H1 (cell line): ENCODE measurements around the gene GJC2. TPM values are rescaled to one million over a fixed set of nuclear protein-coding genes. Genes with fewer than 3 reads are reported as not detected.
A peak's percentile ranks its signal among the peaks of the same experiment; 100 is the strongest.

ENCODE experiments used
- CTCF ChIA-PET: fragments of 300-600 bp; sonication (Branson Sonifier 250); formaldehyde crosslinking; loops from one replicate; lab custom pipeline; 2021; ENCODE audit not compliant: partially characterized antibody; lab: Charles Lee
- POLR2A ChIA-PET: fragments of 300-600 bp; sonication (Branson Sonifier 250); formaldehyde crosslinking; loops from one replicate; lab custom pipeline; 2021; ENCODE audit warnings: inconsistent platforms; ENCODE audit not compliant: partially characterized antibody; lab: Charles Lee
- DNase-seq, 2 experiments: peaks; one replicate each; pipeline versions ENCODE4 v3.0.0 to v3.0.0-alpha.2; 2010 to 2022; ENCODE audit warnings: low spot score in 2 of 2, low read depth in 1 of 2, mixed read lengths in 1 of 2
- FAIRE-seq: peaks from 2 replicates; lab custom pipeline; 2011; peaks lifted over from hg19 to GRCh38; lab: Jason Lieb, UNC
- H2AFZ ChIP-seq: 2 replicates; pipeline ENCODE4 v1.8.1; 2012; ENCODE audit warnings: low read length, inconsistent platforms
- H2AK5ac ChIP-seq: 2 replicates; pipeline ENCODE4 v1.6.1; 2013; ENCODE audit warnings: low read depth, low read length
- H2BK120ac ChIP-seq: replicated peaks from 2 replicates; pipeline ENCODE3; 2013; ENCODE audit warnings: low read depth, low read length, inconsistent platforms
- H2BK12ac ChIP-seq: 2 replicates; pipeline ENCODE4 v1.6.1; 2013; ENCODE audit warnings: low read depth, low read length
- H2BK15ac ChIP-seq: 2 replicates; pipeline ENCODE4 v1.6.1; 2013; ENCODE audit warnings: low read length
- H2BK20ac ChIP-seq: 2 replicates; pipeline ENCODE4 v1.6.1; 2013; ENCODE audit warnings: low read length
- H2BK5ac ChIP-seq: 2 replicates; pipeline ENCODE4 v1.6.1; 2013; ENCODE audit warnings: low read depth, low read length
- H3K14ac ChIP-seq: 2 replicates; pipeline ENCODE4 v1.6.1; 2013; ENCODE audit warnings: inconsistent platforms; ENCODE audit not compliant: insufficient read length
- H3K18ac ChIP-seq: 2 replicates; pipeline ENCODE4 v1.6.1; 2013; ENCODE audit warnings: low read length; ENCODE audit errors: extremely low read depth
- H3K23ac ChIP-seq: 2 replicates; pipeline ENCODE4 v1.6.1; 2013; ENCODE audit warnings: inconsistent platforms; ENCODE audit not compliant: insufficient read length
- H3K23me2 ChIP-seq: 2 replicates; pipeline ENCODE4 v1.6.1; 2013; ENCODE audit warnings: low read depth, low read length
- H3K27ac ChIP-seq: 2 replicates; pipeline ENCODE4 v1.6.1; 2011; ENCODE audit warnings: low read depth, low read length, inconsistent platforms
- H3K27me3 ChIP-seq, 4 experiments: replicated peaks in 1 of 4; 1 replicate in 1 of 4; 2 replicates in 3 of 4; pipeline versions ENCODE4 v1.6.1 to v1.8.1; 2011 to 2013; ENCODE audit warnings: low read length in 3 of 4, mild to moderate bottlenecking in 3 of 4, inconsistent platforms in 2 of 4, mixed read lengths in 2 of 4, moderate library complexity in 1 of 4; ENCODE audit not compliant: control insufficient read depth in 3 of 4, insufficient read depth in 3 of 4; ENCODE audit errors: extremely low read depth in 1 of 4
- H3K36me3 ChIP-seq, 4 experiments: 2 replicates each; pipeline versions ENCODE4 v1.6.1 to v1.8.1; 2011 to 2013; ENCODE audit warnings: mild to moderate bottlenecking in 4 of 4, low read length in 3 of 4, moderate library complexity in 2 of 4, control low read depth in 1 of 4, inconsistent platforms in 1 of 4; ENCODE audit not compliant: insufficient read depth in 4 of 4, control insufficient read depth in 2 of 4
- H3K4ac ChIP-seq: replicated peaks from 2 replicates; pipeline ENCODE3; 2013; ENCODE audit warnings: low read length, low read depth, mixed read lengths, inconsistent platforms; ENCODE audit not compliant: insufficient read length
- H3K4me1 ChIP-seq, 4 experiments: replicated peaks in 1 of 4; 1 replicate in 1 of 4; 2 replicates in 3 of 4; pipeline versions ENCODE4 v1.6.1 to v1.8.1; 2011 to 2013; ENCODE audit warnings: low read length in 3 of 4, inconsistent platforms in 2 of 4, mixed read lengths in 1 of 4; ENCODE audit not compliant: insufficient read depth in 4 of 4, control insufficient read depth in 3 of 4
- H3K4me2 ChIP-seq, 2 experiments: 2 replicates each; pipeline versions ENCODE4 v1.6.1 to v1.8.1; 2011 to 2013; ENCODE audit warnings: low read depth in 2 of 2, low read length in 2 of 2, control low read depth in 1 of 2, inconsistent platforms in 1 of 2, mild to moderate bottlenecking in 1 of 2; ENCODE audit not compliant: insufficient read depth in 1 of 2
- H3K4me3 ChIP-seq, 4 experiments: fragments of 200-600, 300-600 bp in 1 of 4; sonication (generic), shearing (Covaris generic), sonication (Bioruptor Twin) in 1 of 4; 2 replicates each; pipeline versions ENCODE4 v1.5.1 to v1.8.1; 2011 to 2016; ENCODE audit warnings: low read length in 4 of 4, low read depth in 3 of 4, control low read depth in 2 of 4, inconsistent platforms in 2 of 4, mild to moderate bottlenecking in 2 of 4, mixed read lengths in 1 of 4, moderate library complexity in 1 of 4; ENCODE audit not compliant: insufficient read depth in 2 of 4; ENCODE audit errors: extremely low read depth in 1 of 4
- H3K56ac ChIP-seq: replicated peaks from 2 replicates; pipeline ENCODE3; 2013; ENCODE audit warnings: low read depth, mild to moderate bottlenecking, mixed read lengths, low read length, inconsistent platforms; ENCODE audit not compliant: insufficient read length
- H3K79me1 ChIP-seq: 2 replicates; pipeline ENCODE4 v1.6.1; 2013; ENCODE audit warnings: low read depth, low read length, control low read depth
- H3K79me2 ChIP-seq, 2 experiments: 2 replicates each; pipeline versions ENCODE4 v1.6.1 to v1.8.1; 2012 to 2013; ENCODE audit warnings: low read length in 2 of 2, mild to moderate bottlenecking in 2 of 2, inconsistent platforms in 1 of 2; ENCODE audit not compliant: insufficient read depth in 2 of 2, control insufficient read depth in 1 of 2
- H3K9ac ChIP-seq, 4 experiments: replicated peaks in 1 of 4; 1 replicate in 1 of 4; 2 replicates in 3 of 4; pipeline versions ENCODE4 v1.6.1 to v1.8.1; 2011 to 2013; ENCODE audit warnings: low read depth in 3 of 4, low read length in 3 of 4, control low read depth in 2 of 4, mild to moderate bottlenecking in 2 of 4, moderate library complexity in 2 of 4, inconsistent platforms in 1 of 4; ENCODE audit errors: extremely low read depth in 1 of 4
- H3K9me3 ChIP-seq, 2 experiments: 2 replicates each; pipeline versions ENCODE4 v1.6.1 to v1.8.1; 2012 to 2013; ENCODE audit warnings: mild to moderate bottlenecking in 2 of 2, moderate library complexity in 2 of 2, control low read depth in 1 of 2, inconsistent platforms in 1 of 2, low read depth in 1 of 2, low read length in 1 of 2, mixed read lengths in 1 of 2; ENCODE audit not compliant: insufficient read depth in 2 of 2
- H4K20me1 ChIP-seq, 2 experiments: replicated peaks in 1 of 2; 2 replicates each; pipeline versions ENCODE3 to v1.8.1; 2011 to 2013; ENCODE audit warnings: inconsistent platforms in 2 of 2, low read length in 2 of 2, mild to moderate bottlenecking in 1 of 2; ENCODE audit not compliant: insufficient read depth in 2 of 2, control insufficient read depth in 1 of 2
- H4K5ac ChIP-seq: 2 replicates; pipeline ENCODE4 v1.6.1; 2013; ENCODE audit warnings: low read length, low read depth, mixed read lengths, inconsistent platforms; ENCODE audit not compliant: insufficient read length
- H4K8ac ChIP-seq: 2 replicates; pipeline ENCODE4 v1.8.0; 2013; ENCODE audit warnings: mild to moderate bottlenecking, moderate library complexity, low read length, inconsistent platforms; ENCODE audit not compliant: insufficient read depth; ENCODE audit errors: extremely low read depth
- H4K91ac ChIP-seq: replicated peaks from 2 replicates; pipeline ENCODE3; 2013; ENCODE audit warnings: low read length, mixed read lengths, inconsistent platforms; ENCODE audit not compliant: insufficient read length
- ASH2L ChIP-seq: fragments of 200-600, 300-600 bp; sonication (generic); IDR thresholded peaks from one replicate; pipeline ENCODE4 v1.7.1; 2017; ENCODE audit warnings: low read length
- BACH1 ChIP-seq: IDR thresholded peaks from 2 replicates; pipeline ENCODE4 v1.6.1; 2012; ENCODE audit warnings: low read length, improper control_type of control experiment
- BRCA1 ChIP-seq: IDR thresholded peaks from 2 replicates; pipeline ENCODE4 v1.6.1; 2012; ENCODE audit warnings: low read depth, low read length, improper control_type of control experiment
- CBX8 ChIP-seq: fragments of 300-800, 300-1000 bp; sonication (generic); IDR thresholded peaks from 2 replicates; pipeline ENCODE4 v1.7.1; 2016; ENCODE audit warnings: low read depth, low read length, borderline replicate concordance
- GTF2F1 ChIP-seq: IDR thresholded peaks from 2 replicates; pipeline ENCODE4 v1.6.1; 2012; ENCODE audit warnings: low read depth, low read length, improper control_type of control experiment, borderline replicate concordance
- NANOG ChIP-seq: IDR thresholded peaks from 2 replicates; pipeline ENCODE4 v1.6.1; 2011; ENCODE audit warnings: low read length, low read depth, mild to moderate bottlenecking, inconsistent platforms; ENCODE audit not compliant: insufficient read depth, poor library complexity, severe bottlenecking
- TAF1 ChIP-seq: IDR thresholded peaks from 2 replicates; pipeline ENCODE4 v1.6.1; 2011; ENCODE audit warnings: mild to moderate bottlenecking, low read depth, low read length
- TEAD4 ChIP-seq: IDR thresholded peaks from 2 replicates; pipeline ENCODE4 v1.6.1; 2012; ENCODE audit warnings: low read depth, low read length, inconsistent platforms, mixed read lengths
- YY1 ChIP-seq: IDR thresholded peaks from 2 replicates; pipeline ENCODE4 v1.6.1; 2011; ENCODE audit warnings: low read depth, mild to moderate bottlenecking, low read length
- ZNF274 ChIP-seq: IDR thresholded peaks from 2 replicates; pipeline ENCODE4 v1.7.0; 2012; ENCODE audit warnings: low read length, borderline replicate concordance; ENCODE audit errors: extremely low read depth
- WGBS, 2 experiments: shearing (Covaris generic) in 1 of 2; methylation state at CpG; one replicate each; pipeline versions ENCODE4 v1.1.6 to v1.1.7; 2013 to 2015; ENCODE audit warnings: low lambda C conversion rate in 2 of 2, mixed read lengths in 2 of 2, inconsistent platforms in 1 of 2, low coverage in 1 of 2, missing lambda C conversion rate in 1 of 2; ENCODE audit not compliant: insufficient replicate concordance in 2 of 2, insufficient coverage in 1 of 2, insufficient read length in 1 of 2; ENCODE audit errors: extremely low coverage in 1 of 2, missing lambda C conversion rate in 1 of 2; 5-methylcytosine and 5-hydroxymethylcytosine counted together
- polyA plus RNA-seq, 7 experiments: library from polyadenylated mRNA; depleted of rRNA in 3 of 7; stranded (reverse) in 5 of 7; unstranded in 2 of 7; fragments of >200 nt in 5 of 7; fragments of 200-250 nt in 2 of 7; gene quantifications; 1 replicate in 5 of 7; 2 replicates in 1 of 7; 4 replicates in 1 of 7; pipeline versions ENCODE4 v1.2.1 to v1.2.3, GENCODE V29; 2011 to 2013; ENCODE audit warnings: missing spikeins in 2 of 7, mixed read lengths in 2 of 7
- total RNA-seq: library from RNA; stranded (reverse); fragmentation: NEBNext Ultra II Directional; extraction: Animal tissue kit (Norgen Biotek cat#: 25700); gene quantifications from 2 replicates; pipeline ENCODE4 v1.2.1, GENCODE V29; 2021
- TF ChIP-seq, protein P1 (sequence below): IDR thresholded peaks from 2 replicates; pipeline ENCODE4 v1.6.1; 2012; ENCODE audit warnings: low read length, inconsistent platforms
- TF ChIP-seq, protein P2 (sequence below): IDR thresholded peaks from 2 replicates; pipeline ENCODE4 v1.6.1; 2012; ENCODE audit warnings: inconsistent platforms

The GJC2 gene
- total and polyA plus RNA-seq, 2 of the 8 experiments (the other 6 are each of a cell fraction or from before 2014, with no cell fraction given): 0.17 to 0.54 TPM

DNA sequence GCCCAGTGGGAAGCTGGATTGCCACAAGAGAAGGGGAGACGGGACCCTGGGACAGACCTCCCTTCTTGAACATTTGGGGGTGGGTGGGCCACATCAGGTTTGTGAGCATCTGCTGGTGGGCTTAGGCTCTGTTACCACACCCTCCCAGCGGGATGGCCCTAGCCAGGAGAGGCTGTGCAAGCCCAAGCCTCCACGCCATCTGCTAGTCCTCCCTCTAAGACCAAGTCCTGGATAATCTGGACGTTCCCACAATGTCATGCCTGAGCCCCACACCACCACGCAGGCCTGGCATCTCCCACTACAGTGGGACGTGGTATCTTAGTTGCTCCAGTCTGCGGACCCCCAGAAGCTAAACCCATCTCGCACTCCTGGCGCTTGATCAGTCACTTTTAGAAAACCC lies 12.1 kb downstream of the GJC2 start:
- Histone ChIP-seq H4K91ac (no peak overlapping the region), H4K8ac (no peak overlapping the region), H3K9me3 (no peaks in the 10 kb centered on the region), H2BK15ac (0 out of 2 replicates have a peak overlapping the region, but pooled peaks have one; percentile 18)
- 83% methylated on average over 9 of the region's 9 CpGs; no CpG with 5 or more reads in 1 of the 2 experiments for WGBS, 2 experiments
- TF ChIP-seq ZNF274 (no peak), ASH2L (no peak), NANOG (no peak), BRCA1 (no peak), YY1 (no peak), TEAD4 (no peak), CBX8 (no peak), BACH1 (no peak), GTF2F1 (no peak), TAF1 (no peak)
- TF ChIP-seq, protein P1, sequence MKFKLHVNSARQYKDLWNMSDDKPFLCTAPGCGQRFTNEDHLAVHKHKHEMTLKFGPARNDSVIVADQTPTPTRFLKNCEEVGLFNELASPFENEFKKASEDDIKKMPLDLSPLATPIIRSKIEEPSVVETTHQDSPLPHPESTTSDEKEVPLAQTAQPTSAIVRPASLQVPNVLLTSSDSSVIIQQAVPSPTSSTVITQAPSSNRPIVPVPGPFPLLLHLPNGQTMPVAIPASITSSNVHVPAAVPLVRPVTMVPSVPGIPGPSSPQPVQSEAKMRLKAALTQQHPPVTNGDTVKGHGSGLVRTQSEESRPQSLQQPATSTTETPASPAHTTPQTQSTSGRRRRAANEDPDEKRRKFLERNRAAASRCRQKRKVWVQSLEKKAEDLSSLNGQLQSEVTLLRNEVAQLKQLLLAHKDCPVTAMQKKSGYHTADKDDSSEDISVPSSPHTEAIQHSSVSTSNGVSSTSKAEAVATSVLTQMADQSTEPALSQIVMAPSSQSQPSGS: no peak
- TF ChIP-seq, protein P2, sequence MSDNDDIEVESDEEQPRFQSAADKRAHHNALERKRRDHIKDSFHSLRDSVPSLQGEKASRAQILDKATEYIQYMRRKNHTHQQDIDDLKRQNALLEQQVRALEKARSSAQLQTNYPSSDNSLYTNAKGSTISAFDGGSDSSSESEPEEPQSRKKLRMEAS: no peak
- TF ChIP-seq, all 59 proteins: peak for 0
- FAIRE-seq (no peak), DNase-seq (no peak)
- Histone ChIP-seq H3K27me3 (peaks cover 0 to 3% (median 0%) of the 10 kb centered on the region in 4 experiments; a peak in 4 of 7 replicates), H2BK12ac (0 out of 2 replicates have a peak overlapping the region, but pooled peaks have one; percentile 60), H2AK5ac (0 out of 2 replicates have a peak overlapping the region, but pooled peaks have one; percentile 65), H3K14ac (no peak overlapping the region), H4K20me1 (peaks cover 0 to 1% of the 10 kb centered on the region in 2 experiments), H3K18ac (no peak overlapping the region), H3K4me3 (no peak overlapping the region), H3K23ac (no peak overlapping the region), H2AFZ (no peak overlapping the region), H4K5ac (no peak overlapping the region), H2BK120ac (no peak overlapping the region), H2BK5ac (no peak overlapping the region), H2BK20ac (0 out of 2 replicates have a peak overlapping the region, but pooled peaks have one; percentile 21), H3K23me2 (peaks cover 6% of the 10 kb centered on the region; the same call in 1 of the 2 replicates), H3K79me2 (peaks cover 0 to 6% of the 10 kb centered on the region in 2 experiments; a peak in 1 of 4 replicates), H3K4me2 (no peak overlapping the region), H3K4ac (no peak overlapping the region), H3K36me3 (no peaks in the 10 kb centered on the region), H3K79me1 (no peaks in the 10 kb centered on the region), H3K27ac (no peak overlapping the region), H3K4me1 (peaks cover 0 to 12% (median 8%) of the 10 kb centered on the region in 4 experiments; a peak in 6 of 7 replicates), H3K56ac (no peak overlapping the region), H3K9ac (no peak overlapping the region; a peak in 1 of 7 replicates)
- POLR2A ChIA-PET: interaction anchor here (1.0 to 6.5 kb wide), 3 partner anchors 9 to 21 kb away, joined by 3 to 44 read pairs (median 30); partner anchors contain the start of genes GJC2 and GUK1
- CTCF ChIA-PET: interaction anchor here (1.0 to 1.8 kb wide), 2 partner anchors 12 to 14 kb away, joined by 3 to 7 read pairs; no protein-coding TSS in a partner anchor
